C4-2B (cell line): ENCODE results near the gene HNRNPD.
"Not testable (repeated sequence)": the region's sequence is repeated elsewhere in the genome, so short reads cannot be mapped to it uniquely, and the experiment has no call there.

Experiments used
- H3K27ac ChIP-seq: fragments of 450-650 bp; 2 replicates; pipeline ENCODE4 v1.5.1; 2017
- ZFX ChIP-seq: fragments of 450-650 bp; IDR thresholded peaks from 2 replicates; pipeline ENCODE4 v1.6.1; 2017
- TF ChIP-seq, protein P1 (sequence below): fragments of 450-650 bp; conservative IDR thresholded peaks from 2 replicates; pipeline ENCODE4 v1.5.1; 2017; ENCODE audit warnings: mild to moderate bottlenecking

The HNRNPD gene

GRCh38 chr4:82402196-82402775 is 28.5 kb upstream of the HNRNPD start:
- no peak for TF ChIP-seq ZFX
- no peak overlapping the region for H3K27ac ChIP-seq

DNA sequence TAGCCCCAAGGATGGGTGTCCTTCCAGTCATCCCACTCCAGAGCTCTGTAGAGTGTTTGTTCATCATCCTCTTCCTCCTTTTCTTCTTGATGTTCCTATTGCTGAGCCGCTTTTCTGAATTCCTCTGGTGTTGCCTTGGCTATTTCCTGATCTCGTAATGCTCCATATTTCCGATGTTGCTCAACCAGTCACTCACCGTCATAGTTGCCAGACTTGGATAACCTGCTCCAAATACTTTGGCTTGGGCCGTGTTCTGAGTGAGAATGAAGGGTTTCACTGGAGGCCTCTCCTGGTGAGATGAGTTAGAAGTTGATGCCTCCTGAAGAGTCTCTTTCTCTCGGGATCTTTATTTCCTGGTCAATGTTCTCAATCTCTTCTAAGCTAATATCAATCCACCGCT is 27.8 kb upstream of the HNRNPD start:
- H3K27ac ChIP-seq = no peak overlapping the region
- TF ChIP-seq, protein P1, sequence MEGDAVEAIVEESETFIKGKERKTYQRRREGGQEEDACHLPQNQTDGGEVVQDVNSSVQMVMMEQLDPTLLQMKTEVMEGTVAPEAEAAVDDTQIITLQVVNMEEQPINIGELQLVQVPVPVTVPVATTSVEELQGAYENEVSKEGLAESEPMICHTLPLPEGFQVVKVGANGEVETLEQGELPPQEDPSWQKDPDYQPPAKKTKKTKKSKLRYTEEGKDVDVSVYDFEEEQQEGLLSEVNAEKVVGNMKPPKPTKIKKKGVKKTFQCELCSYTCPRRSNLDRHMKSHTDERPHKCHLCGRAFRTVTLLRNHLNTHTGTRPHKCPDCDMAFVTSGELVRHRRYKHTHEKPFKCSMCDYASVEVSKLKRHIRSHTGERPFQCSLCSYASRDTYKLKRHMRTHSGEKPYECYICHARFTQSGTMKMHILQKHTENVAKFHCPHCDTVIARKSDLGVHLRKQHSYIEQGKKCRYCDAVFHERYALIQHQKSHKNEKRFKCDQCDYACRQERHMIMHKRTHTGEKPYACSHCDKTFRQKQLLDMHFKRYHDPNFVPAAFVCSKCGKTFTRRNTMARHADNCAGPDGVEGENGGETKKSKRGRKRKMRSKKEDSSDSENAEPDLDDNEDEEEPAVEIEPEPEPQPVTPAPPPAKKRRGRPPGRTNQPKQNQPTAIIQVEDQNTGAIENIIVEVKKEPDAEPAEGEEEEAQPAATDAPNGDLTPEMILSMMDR = no peak
- no peak for TF ChIP-seq ZFX

DNA sequence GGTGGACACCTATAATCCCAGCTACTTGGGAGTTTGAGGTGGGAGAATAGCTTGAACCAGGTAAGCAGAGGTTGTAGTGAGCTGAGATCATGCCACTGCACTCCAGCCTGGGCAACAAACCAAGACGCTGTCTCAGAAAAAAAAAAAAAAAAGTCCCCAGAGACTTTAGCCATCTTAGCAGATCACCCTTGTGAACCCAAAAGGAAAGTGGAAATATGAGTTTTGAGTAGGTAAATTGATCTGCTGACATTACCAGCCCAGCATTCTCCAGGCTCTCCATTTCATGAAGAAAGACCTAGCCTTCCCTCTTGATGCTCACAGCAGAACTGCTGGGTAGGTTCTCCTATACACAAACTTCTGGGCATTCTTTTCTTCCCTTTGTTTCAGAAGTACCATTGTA is 24.5 kb upstream of the HNRNPD start:
- H3K27ac ChIP-seq = no peak overlapping the region
- TF ChIP-seq, protein P1 = no peak
- no peak for TF ChIP-seq ZFX

GRCh38 chr4:82397527-82397926 is 23.7 kb upstream of the HNRNPD start:
- H3K27ac ChIP-seq = no peak overlapping the region

GRCh38 chr4:82394896-82395295 is 21.1 kb upstream of the HNRNPD start:
- no peak overlapping the region for H3K27ac ChIP-seq
- no peak for TF ChIP-seq ZFX
- TF ChIP-seq, protein P1 = no peak

More at GRCh38 chr4:82397527-82397926, 23.7 kb upstream of the HNRNPD start:
- TF ChIP-seq, protein P1 = no peak
- no peak for TF ChIP-seq ZFX

- not testable (repeated sequence) for H3K27ac ChIP-seq
These were observed 16.3 kb upstream of the HNRNPD start for GRCh38 chr4:82390061-82390460.

GRCh38 chr4:82388405-82388804 is 14.6 kb upstream of the HNRNPD start:
- H3K27ac ChIP-seq = no peak overlapping the region
- TF ChIP-seq ZFX = no peak
- TF ChIP-seq, protein P1 = no peak

DNA sequence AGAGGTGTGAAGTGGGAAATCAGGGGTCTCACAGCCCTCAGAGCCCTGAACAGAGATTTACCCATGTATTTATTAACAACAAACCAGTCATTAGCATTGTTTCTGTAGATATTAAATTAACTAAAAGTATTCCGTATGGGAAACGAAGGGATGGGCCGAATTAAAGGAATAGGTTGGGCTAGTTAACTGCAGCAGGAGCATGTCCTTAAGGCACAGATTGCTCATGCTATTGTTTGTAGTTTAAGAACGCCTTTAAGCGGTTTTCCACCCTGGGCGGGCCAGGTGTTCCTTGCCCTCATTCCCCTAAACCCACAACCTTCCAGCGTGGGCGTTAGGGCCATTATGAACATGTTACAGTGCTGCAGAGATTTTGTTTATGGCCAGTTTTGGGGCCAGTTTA is 12.5 kb upstream of the HNRNPD start:
- not testable (repeated sequence) for H3K27ac ChIP-seq

- no peak overlapping the region for H3K27ac ChIP-seq
- TF ChIP-seq, protein P1 = no peak
- TF ChIP-seq ZFX = no peak
These were observed 9.0 kb upstream of the HNRNPD start for GRCh38 chr4:82382751-82383150.
